KBM-7 (cell line): Measurements from ENCODE around the gene PGAM2.

Source experiments
- DNase-seq: peaks from one replicate; pipeline ENCODE4 v3.0.0-alpha.2; 2015
- in situ Hi-C: fragments of 300-500 bp; cut with MboI; formaldehyde crosslinking; loops from 2 replicates; pipeline ENCODE4 v1.14.3; 2020; ENCODE audit warnings: low sequenced_read_pairs, low pct_unique_long_range_greater_than_20kb, mixed read lengths

PGAM2 gene

DNA sequence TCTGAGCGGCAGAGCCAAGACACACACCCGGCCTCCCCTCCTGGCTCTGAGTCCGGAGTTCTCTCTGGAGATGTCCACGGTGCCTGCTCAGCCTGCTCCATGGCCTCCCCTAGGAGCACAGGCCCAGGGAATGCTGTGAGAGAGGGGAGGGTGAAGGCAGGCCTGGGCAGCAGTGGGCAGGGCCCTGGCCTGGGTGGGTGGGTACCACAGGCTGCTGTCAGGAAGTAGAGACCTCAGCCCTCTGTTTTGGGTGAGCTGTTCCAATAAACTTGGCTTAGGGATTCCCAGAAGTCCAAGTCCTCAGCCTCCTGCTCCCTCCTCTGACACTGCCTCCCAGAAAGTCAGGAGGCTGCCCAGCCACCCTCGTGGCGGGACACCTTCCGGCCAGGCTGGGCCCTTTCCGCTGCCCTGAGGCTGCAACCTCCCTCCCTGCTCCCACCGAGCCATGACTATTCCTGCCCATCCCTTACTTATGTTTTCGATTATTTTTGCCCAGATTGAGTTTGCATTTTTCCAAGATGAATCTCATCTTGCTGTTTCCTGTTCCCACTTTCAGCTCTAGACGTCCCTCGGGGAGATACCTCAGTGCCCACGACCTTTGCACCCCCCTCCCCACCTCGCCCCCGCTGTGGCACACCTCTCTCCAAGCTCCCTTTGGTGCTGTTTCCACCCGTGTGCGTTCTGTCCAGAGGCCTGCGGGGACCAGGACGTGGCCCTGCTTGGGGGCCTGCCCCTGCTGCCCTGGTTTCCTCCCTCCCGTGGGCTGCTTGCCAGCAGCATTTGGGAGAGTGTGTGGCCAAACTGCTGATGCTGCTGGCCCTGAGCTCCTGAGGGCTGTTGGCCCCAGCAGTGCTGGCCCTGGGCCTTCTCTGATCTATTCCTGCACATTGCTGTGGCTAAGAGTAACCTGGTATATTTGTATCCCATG, 22.8 kb upstream of the PGAM2 start:
- DNase-seq = no peak
- in situ Hi-C loops = no loop called here

DNA sequence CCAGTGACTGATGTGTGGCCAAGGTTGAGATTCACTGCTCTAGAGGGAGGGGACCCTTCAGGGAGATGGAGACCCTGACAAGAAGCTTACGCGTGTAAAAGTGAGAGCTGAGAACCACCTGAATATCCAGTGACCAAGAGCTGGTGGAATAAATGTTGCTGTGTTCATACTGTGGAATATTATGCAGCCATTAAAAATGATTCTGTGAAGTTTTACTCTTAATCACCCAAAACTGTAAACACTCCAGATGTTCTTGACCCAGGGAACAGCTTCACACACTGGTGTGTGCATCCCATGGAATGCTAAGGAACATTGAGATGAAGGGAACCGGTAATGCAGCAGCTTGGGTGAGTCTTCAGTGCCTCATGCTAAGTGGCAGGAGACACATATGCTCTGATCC, 21.3 kb upstream of the PGAM2 start:
- DNase-seq = no peak
- in situ Hi-C loops = no loop called here

GRCh38 chr7:44085546-44085945, 20.2 kb upstream of the PGAM2 start:
- in situ Hi-C loops = no loop called here

GRCh38 chr7:44084701-44085100, 19.3 kb upstream of the PGAM2 start:
- in situ Hi-C loops = no loop called here

More at GRCh38 chr7:44085546-44085945, 20.2 kb upstream of the PGAM2 start:
- DNase-seq = no peak

GRCh38 chr7:44083796-44084195, 18.4 kb upstream of the PGAM2 start:
- DNase-seq = no peak
- in situ Hi-C loops = no loop called here

More at GRCh38 chr7:44084701-44085100, 19.3 kb upstream of the PGAM2 start:
- DNase-seq = no peak

DNA sequence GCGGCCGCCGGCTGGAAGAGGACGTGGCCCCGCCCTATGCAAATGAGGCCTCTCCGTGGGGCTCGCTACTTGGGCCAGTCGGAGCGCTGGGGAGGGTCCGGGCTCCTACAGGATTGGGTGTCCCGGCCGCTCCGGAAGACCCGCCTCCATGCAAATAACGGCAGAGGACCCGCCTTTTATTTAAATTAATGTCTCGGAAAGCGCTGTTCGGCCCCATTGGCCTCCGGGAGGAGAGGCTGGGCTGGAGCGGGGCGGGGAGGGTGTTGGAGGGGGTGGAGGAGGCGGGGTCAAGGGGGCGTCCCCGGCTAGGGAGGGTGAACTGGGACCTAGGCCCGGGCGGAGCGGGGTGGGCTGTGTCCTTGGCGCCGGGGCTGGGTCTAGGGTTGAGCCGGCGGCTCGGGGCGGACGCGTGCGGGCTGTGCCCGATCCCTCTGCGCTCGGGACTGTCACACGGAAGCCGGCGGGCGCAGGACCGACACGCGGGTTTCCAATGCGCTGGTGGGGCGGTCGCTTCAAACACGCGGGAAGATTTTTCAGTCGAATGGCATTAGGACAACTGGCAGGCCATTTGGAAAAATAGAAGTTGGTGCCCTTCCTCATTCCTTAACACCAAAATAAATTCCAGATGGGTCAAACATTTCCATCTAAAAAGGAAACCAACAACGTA, 17.3 kb upstream of the PGAM2 start:
- in situ Hi-C loops = no loop called here

DNA sequence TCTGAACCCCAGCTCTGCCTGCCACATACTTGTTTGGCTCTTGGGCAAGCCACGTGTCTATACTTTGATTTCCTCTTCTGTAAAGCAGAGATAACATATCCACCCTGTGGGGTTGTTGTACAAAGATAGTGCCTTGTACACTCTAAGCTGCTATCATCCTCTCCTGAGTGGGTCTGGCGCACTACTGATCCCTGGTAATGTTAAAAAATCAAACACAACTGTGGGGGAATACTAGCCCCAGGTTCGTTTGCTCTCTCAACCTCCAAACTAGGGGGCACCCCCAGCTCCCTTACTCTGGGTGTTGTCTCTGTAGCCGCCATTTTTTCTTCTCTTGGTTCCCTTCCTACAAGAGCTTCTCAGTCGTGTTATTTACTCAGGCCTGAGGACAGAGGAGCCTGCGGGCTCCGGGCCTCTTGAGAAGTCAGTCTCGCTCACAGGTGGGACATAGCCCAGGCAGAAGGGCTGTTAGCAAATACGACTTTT, 15.9 kb upstream of the PGAM2 start:
- DNase-seq = no peak
- in situ Hi-C loops = no loop called here

More for the DNA sequence above, 17.3 kb upstream of the PGAM2 start:
- DNase-seq = peak; percentile 99

GRCh38 chr7:44080686-44081265, 15.4 kb upstream of the PGAM2 start:
- no peak for DNase-seq
- in situ Hi-C loops = no loop called here

GRCh38 chr7:44080118-44080517, 14.8 kb upstream of the PGAM2 start:
- in situ Hi-C loops = no loop called here

GRCh38 chr7:44079331-44080021, 14.1 kb upstream of the PGAM2 start:
- no peak for DNase-seq
- in situ Hi-C loops = no loop called here

More at GRCh38 chr7:44080118-44080517, 14.8 kb upstream of the PGAM2 start:
- DNase-seq = no peak

- in situ Hi-C loops = no loop called here
- DNase-seq = no peak
These were observed 13.2 kb upstream of the PGAM2 start for GRCh38 chr7:44078521-44078920.

GRCh38 chr7:44077681-44078091, 12.3 kb upstream of the PGAM2 start:
- in situ Hi-C loops = no loop called here

GRCh38 chr7:44077061-44077460, 11.7 kb upstream of the PGAM2 start:
- no peak for DNase-seq
- in situ Hi-C loops = no loop called here

More at GRCh38 chr7:44077681-44078091, 12.3 kb upstream of the PGAM2 start:
- DNase-seq = no peak

GRCh38 chr7:44076101-44076895, 10.9 kb upstream of the PGAM2 start:
- DNase-seq = no peak
- in situ Hi-C loops = no loop called here

DNA sequence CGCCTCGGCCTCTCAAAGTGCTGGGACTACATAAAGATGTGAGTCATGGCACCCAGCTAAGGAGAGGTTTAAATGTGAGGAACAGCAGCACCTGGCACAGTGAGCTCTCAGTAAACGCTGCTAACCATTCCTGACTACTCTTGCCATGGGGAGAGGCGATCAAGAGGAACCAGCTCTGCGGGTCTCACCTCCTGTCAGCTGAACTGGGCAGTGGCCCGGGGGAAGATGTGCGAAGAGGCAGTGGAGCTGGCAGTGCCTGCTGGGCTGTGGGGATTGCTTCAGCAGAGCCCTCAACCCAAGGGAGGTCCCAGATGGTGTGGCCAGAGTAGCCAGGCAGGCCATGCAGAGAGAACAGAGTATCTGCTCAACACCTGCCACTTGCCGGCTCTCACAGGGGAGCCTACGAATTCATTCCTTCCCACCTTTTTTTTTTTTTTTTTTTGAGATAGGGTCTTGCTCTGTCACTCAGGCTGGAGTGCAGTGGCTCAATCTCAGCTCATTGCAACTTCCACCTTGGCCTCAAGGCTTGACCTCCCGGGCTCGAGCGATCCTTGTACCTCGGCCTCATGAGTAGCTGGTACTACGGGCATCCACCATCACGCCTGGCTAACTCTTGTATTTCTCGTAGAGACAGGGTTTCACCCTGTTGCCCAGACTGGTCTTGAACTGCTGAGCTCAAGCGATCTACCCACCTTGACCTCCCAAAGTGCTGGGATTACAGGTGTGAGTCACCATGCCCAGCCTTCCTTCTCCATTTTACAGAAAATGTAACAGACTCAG, 10.1 kb upstream of the PGAM2 start:
- in situ Hi-C loops = no loop called here
- DNase-seq = no peak

DNA sequence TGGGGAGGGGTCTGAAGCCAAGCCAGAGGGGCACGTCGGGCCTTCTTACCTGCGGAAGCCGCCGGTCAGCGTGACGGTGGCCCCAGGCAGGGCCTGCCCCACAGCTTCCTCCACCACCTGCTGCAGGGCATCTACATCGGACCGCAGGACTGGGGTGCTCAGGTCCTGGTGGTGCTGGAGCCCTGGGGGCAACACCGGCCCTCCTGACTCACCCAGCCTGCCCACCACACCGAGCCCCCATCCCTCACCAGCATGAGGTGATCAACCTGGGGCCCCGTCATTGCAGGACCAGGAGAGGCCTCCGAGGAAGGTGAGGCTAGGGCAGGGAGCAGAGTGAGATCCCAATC, 9.0 kb upstream of the PGAM2 start:
- no peak for DNase-seq
- in situ Hi-C loops = no loop called here

- DNase-seq = peak; percentile 61
- in situ Hi-C loops = no loop called here
These were observed 8.4 kb upstream of the PGAM2 start for GRCh38 chr7:44073664-44074348.
